ENCODE measurements around the gene NOTO. TPM values are rescaled to one million over a fixed set of nuclear protein-coding genes. Genes with fewer than 3 reads are reported as not detected.
A peak's percentile ranks its signal among the peaks of the same experiment; 100 is the strongest.

NOTO gene
- total RNA-seq, 2 donors from 2014 or later: not detected

GRCh38 chr2:73258186-73258912 is 56.0 kb downstream of the NOTO start:
- no peak overlapping the region for H3K27ac Mint-ChIP-seq
- ATAC-seq: no peak
- H3K36me3 Mint-ChIP-seq: peaks cover 0 to 1% of the 10 kb centered on the region in 2 donors
- DNase-seq (ENCODE audit: low spot score in 2 of 2): no peak
- no peaks in the 10 kb centered on the region for H3K9me3 Mint-ChIP-seq

- Mint-ChIP-seq H3K36me3 (no peaks in the 10 kb centered on the region), H3K9me3 (no peaks in the 10 kb centered on the region), H3K27ac (peak overlapping the region in 1 of 2 donors; percentile 36)
- DNase-seq (ENCODE audit: low spot score in 2 of 2): no peak
- no peak for ATAC-seq
Measured at GRCh38 chr2:73258913-73259215, 56.5 kb downstream of the NOTO start.

- no peaks in the 10 kb centered on the region for H3K36me3 Mint-ChIP-seq
- ATAC-seq (no peak), DNase-seq (ENCODE audit: low spot score in 2 of 2) (no peak)
- H3K9me3 Mint-ChIP-seq: no peaks in the 10 kb centered on the region
- H3K27ac Mint-ChIP-seq: peak overlapping the region in 1 of 2 donors; percentile 36
Measured at GRCh38 chr2:73259276-73259675, 56.9 kb downstream of the NOTO start.

- ATAC-seq (no peak), DNase-seq (ENCODE audit: low spot score in 2 of 2) (no peak)
- Mint-ChIP-seq H3K9me3 (no peaks in the 10 kb centered on the region), H3K36me3 (no peaks in the 10 kb centered on the region), H3K27ac (peak overlapping the region in 1 of 2 donors; percentile 25)
Measured at GRCh38 chr2:73259704-73260337, 57.4 kb downstream of the NOTO start.

- Mint-ChIP-seq H3K9me3 (no peaks in the 10 kb centered on the region), H3K36me3 (no peaks in the 10 kb centered on the region), H3K27ac (peak overlapping the region in 1 of 2 donors; percentile 25)
- peak in 1 of 2 donors; percentile 21 for ATAC-seq
- DNase-seq (ENCODE audit: low spot score in 2 of 2): no peak
Measured at GRCh38 chr2:73260338-73260984, 58.1 kb downstream of the NOTO start.

Other genes starting within 250 kb of the NOTO start
- 10 to 100 TPM in 1 of 2 donors, 1 to 10 TPM in 1; 5.2 to 16.0 TPM for gene SFXN5, start 130.9 kb upstream of the NOTO start, total RNA-seq
- gene RAB11FIP5, start 89.6 kb upstream of the NOTO start, total RNA-seq: 10 to 100 TPM in 1 of 2 donors, 1 to 10 TPM in 1; 8.3 to 27.9 TPM
- gene SMYD5, start 11.7 kb downstream of the NOTO start, total RNA-seq: 10 to 100 TPM; 36.0 to 41.1 TPM
- gene PRADC1, start 30.7 kb downstream of the NOTO start, total RNA-seq: 10 to 100 TPM; 11.5 to 24.7 TPM
- 100 to 1,000 TPM; 417 to 503 TPM for gene CCT7, start 31.7 kb downstream of the NOTO start, total RNA-seq
- gene FBXO41, start 81.9 kb downstream of the NOTO start, total RNA-seq: 10 to 100 TPM; 16.0 to 41.5 TPM
- under 1 TPM in 1 of 2 donors, not detected in 1; 0.33 TPM for gene EGR4, start 91.0 kb downstream of the NOTO start, total RNA-seq
- gene ALMS1, start 183.3 kb downstream of the NOTO start, total RNA-seq: 10 to 100 TPM; 21.5 to 25.4 TPM